H1 (cell line): ENCODE data around the gene MRPL55. TPM values are rescaled to one million over a fixed set of nuclear protein-coding genes. Genes with fewer than 3 reads are reported as not detected.

Experiments
- BRCA1 ChIP-seq: IDR thresholded peaks from 2 replicates; pipeline ENCODE4 v1.6.1; 2012; ENCODE audit warnings: low read depth, low read length, improper control_type of control experiment
- CEBPB ChIP-seq: IDR thresholded peaks from 2 replicates; pipeline ENCODE4 v1.6.1; 2012; ENCODE audit warnings: low read depth, low read length
- CHD2 ChIP-seq: IDR thresholded peaks from 2 replicates; pipeline ENCODE4 v1.6.1; 2012; ENCODE audit warnings: low read length, improper control_type of control experiment
- CTBP2 ChIP-seq: IDR thresholded peaks from 2 replicates; pipeline ENCODE4 v1.7.0; 2011; ENCODE audit warnings: borderline replicate concordance, mild to moderate bottlenecking, moderate library complexity, mixed read lengths, low read length; ENCODE audit not compliant: insufficient read depth, insufficient read length
- EZH2 ChIP-seq: fragments of 200-600 bp; sonication (generic); IDR thresholded peaks from 2 replicates; pipeline ENCODE4 v1.7.1; 2012; ENCODE audit warnings: low read depth, mild to moderate bottlenecking, moderate library complexity, low read length, inconsistent platforms; ENCODE audit not compliant: severe bottlenecking
- FOSL1 ChIP-seq: IDR thresholded peaks from 2 replicates; pipeline ENCODE4 v1.6.1; 2011; ENCODE audit warnings: mild to moderate bottlenecking, low read depth, low read length, moderate library complexity; ENCODE audit not compliant: insufficient read depth
- JUND ChIP-seq: IDR thresholded peaks from 2 replicates; pipeline ENCODE4 v1.6.1; 2011; ENCODE audit warnings: mild to moderate bottlenecking, improper control_type of control experiment, low read length
- KDM4A ChIP-seq: IDR thresholded peaks from one replicate; pipeline ENCODE4 v1.7.1; 2012; ENCODE audit warnings: low read depth, mild to moderate bottlenecking, moderate library complexity, low read length, inconsistent platforms; ENCODE audit not compliant: severe bottlenecking
- KDM5A ChIP-seq: fragments of 200-600 bp; IDR thresholded peaks from 2 replicates; pipeline ENCODE4 v1.7.1; 2012; ENCODE audit warnings: mild to moderate bottlenecking, low read length, inconsistent platforms, mixed read lengths
- MAX ChIP-seq: IDR thresholded peaks from 2 replicates; pipeline ENCODE4 v1.6.1; 2012; ENCODE audit warnings: inconsistent platforms
- PHF8 ChIP-seq: fragments of 200-600 bp; sonication (generic); conservative IDR thresholded peaks from 2 replicates; pipeline ENCODE4 v1.7.1; 2012; ENCODE audit warnings: low read depth, mild to moderate bottlenecking, inconsistent platforms, low read length, moderate library complexity
- POLR2AphosphoS5 ChIP-seq: IDR thresholded peaks from 2 replicates; pipeline ENCODE4 v1.6.1; 2011; ENCODE audit warnings: low read depth, low read length
- RAD21 ChIP-seq, 2 experiments: IDR thresholded peaks in 1 of 2; conservative IDR thresholded peaks in 1 of 2; 2 replicates each; pipeline ENCODE4 v1.6.1; 2011; ENCODE audit warnings: low read depth in 2 of 2, low read length in 2 of 2, improper control_type of control experiment in 1 of 2, inconsistent platforms in 1 of 2, mild to moderate bottlenecking in 1 of 2, moderate library complexity in 1 of 2
- RBBP5 ChIP-seq: IDR thresholded peaks from 2 replicates; pipeline ENCODE4 v1.7.1; 2012; ENCODE audit warnings: low read depth, mild to moderate bottlenecking, inconsistent platforms, low read length, moderate library complexity, borderline replicate concordance
- SIRT6 ChIP-seq: IDR thresholded peaks from one replicate; pipeline ENCODE4 v1.7.1; 2012; ENCODE audit warnings: low read length, inconsistent platforms
- SP4 ChIP-seq: IDR thresholded peaks from 2 replicates; pipeline ENCODE4 v1.6.1; 2012; ENCODE audit warnings: low read length, inconsistent platforms
- SRF ChIP-seq: IDR thresholded peaks from 2 replicates; pipeline ENCODE4 v1.6.1; 2011; ENCODE audit warnings: mild to moderate bottlenecking, low read depth, low read length, moderate library complexity
- USF2 ChIP-seq: IDR thresholded peaks from 2 replicates; pipeline ENCODE4 v1.6.1; 2011; ENCODE audit warnings: low read length, improper control_type of control experiment
- YY1 ChIP-seq: IDR thresholded peaks from 2 replicates; pipeline ENCODE4 v1.6.1; 2011; ENCODE audit warnings: low read depth, mild to moderate bottlenecking, low read length
- polyA plus RNA-seq, 7 experiments: library from polyadenylated mRNA; depleted of rRNA in 3 of 7; stranded (reverse) in 5 of 7; unstranded in 2 of 7; fragments of >200 nt in 5 of 7; fragments of 200-250 nt in 2 of 7; gene quantifications; 1 replicate in 5 of 7; 2 replicates in 1 of 7; 4 replicates in 1 of 7; pipeline versions ENCODE4 v1.2.1 to v1.2.3, GENCODE V29; 2011 to 2013; ENCODE audit warnings: missing spikeins in 2 of 7, mixed read lengths in 2 of 7
- total RNA-seq: library from RNA; stranded (reverse); fragmentation: NEBNext Ultra II Directional; extraction: Animal tissue kit (Norgen Biotek cat#: 25700); gene quantifications from 2 replicates; pipeline ENCODE4 v1.2.1, GENCODE V29; 2021
- TF ChIP-seq, protein P1 (sequence below), 3 experiments: IDR thresholded peaks; 1 replicate in 2 of 3; 2 replicates in 1 of 3; pipeline versions ENCODE4 v1.5.1 to v1.6.1; 2011; ENCODE audit warnings: low read length in 3 of 3, mild to moderate bottlenecking in 3 of 3, inconsistent platforms in 2 of 3, low read depth in 1 of 3, moderate library complexity in 1 of 3; ENCODE audit not compliant: insufficient read depth in 1 of 3; ENCODE audit errors: control extremely low read depth in 1 of 3

Gene MRPL55
- total and polyA plus RNA-seq, 2 of the 8 experiments (the other 6 are each of a cell fraction or from before 2014, with no cell fraction given): 59.0 to 244 TPM

DNA sequence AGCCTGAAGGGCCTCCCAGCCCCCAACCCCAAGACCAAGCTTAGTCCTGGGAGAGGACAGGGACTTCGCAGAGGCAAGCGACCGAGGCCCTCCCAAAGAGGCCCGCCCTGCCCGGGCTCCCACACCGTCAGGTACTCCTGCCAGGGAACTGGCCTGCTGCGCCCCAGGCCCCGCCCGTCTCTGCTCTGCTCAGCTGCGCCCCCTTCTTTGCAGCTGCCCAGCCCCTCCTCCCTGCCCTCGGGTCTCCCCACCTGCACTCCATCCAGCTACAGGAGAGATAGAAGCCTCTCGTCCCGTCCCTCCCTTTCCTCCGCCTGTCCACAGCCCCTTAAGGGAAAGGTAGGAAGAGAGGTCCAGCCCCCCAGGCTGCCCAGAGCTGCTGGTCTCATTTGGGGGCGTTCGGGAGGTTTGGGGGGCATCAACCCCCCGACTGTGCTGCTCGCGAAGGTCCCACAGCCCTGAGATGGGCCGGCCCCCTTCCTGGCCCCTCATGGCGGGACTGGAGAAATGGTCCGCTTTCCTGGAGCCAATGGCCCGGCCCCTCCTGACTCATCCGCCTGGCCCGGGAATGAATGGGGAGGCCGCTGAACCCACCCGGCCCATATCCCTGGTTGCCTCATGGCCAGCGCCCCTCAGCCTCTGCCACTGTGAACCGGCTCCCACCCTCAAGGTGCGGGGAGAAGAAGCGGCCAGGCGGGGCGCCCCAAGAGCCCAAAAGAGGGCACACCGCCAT is 48.5 kb downstream of the MRPL55 start (continued):
- TF ChIP-seq RAD21 (IDR thresholded peaks at IDR 0.05 in 1 of 2, conservative IDR thresholded peaks at IDR 0.05 in 1 of 2; ENCODE audit: low read depth in 2 of 2, low read length in 2 of 2) (peak in 1 of 2 experiments; percentile 8; a peak in 2 of 4 replicates), BRCA1 (no peak), JUND (no peak), SRF (no peak), CHD2 (no peak), POLR2AphosphoS5 (no peak), SP4 (no peak), KDM4A (peak; percentile 92), YY1 (no peak; the same call in 1 of the 2 replicates), RBBP5 (0 out of 2 replicates have a peak, but pooled peaks have one; percentile 33), SIRT6 (no peak), MAX (no peak), CEBPB (no peak), USF2 (no peak), EZH2 (peak; percentile 53), FOSL1 (no peak), CTBP2 (peak; percentile 53), KDM5A (no peak), PHF8 (no peak)
- TF ChIP-seq, protein P1, sequence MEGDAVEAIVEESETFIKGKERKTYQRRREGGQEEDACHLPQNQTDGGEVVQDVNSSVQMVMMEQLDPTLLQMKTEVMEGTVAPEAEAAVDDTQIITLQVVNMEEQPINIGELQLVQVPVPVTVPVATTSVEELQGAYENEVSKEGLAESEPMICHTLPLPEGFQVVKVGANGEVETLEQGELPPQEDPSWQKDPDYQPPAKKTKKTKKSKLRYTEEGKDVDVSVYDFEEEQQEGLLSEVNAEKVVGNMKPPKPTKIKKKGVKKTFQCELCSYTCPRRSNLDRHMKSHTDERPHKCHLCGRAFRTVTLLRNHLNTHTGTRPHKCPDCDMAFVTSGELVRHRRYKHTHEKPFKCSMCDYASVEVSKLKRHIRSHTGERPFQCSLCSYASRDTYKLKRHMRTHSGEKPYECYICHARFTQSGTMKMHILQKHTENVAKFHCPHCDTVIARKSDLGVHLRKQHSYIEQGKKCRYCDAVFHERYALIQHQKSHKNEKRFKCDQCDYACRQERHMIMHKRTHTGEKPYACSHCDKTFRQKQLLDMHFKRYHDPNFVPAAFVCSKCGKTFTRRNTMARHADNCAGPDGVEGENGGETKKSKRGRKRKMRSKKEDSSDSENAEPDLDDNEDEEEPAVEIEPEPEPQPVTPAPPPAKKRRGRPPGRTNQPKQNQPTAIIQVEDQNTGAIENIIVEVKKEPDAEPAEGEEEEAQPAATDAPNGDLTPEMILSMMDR (IDR thresholded peaks at IDR 0.05; ENCODE audit: control extremely low read depth in 1 of 3, insufficient read depth in 1 of 3, low read depth in 1 of 3, low read length in 3 of 3): peak in 2 of 3 experiments; percentile 18 to 43; a peak in 1 of 4 replicates
